Activated T-helper 1 cell treated with anti-CD3 and anti-CD28 coated beads, Interleukin-12 subunit alpha, Interleukin-12 subunit beta, Interleukin-2, Interleukin-4 antibody, amounts not matched to agents 30 ng/mL and 10 ng/mL and 1 ng/mL, durations not matched to agents 14 hours and 24 hours and 36 hours (primary cell): ENCODE measurements around the gene SUPT5H. TPM values are rescaled to one million over a fixed set of nuclear protein-coding genes. Genes with fewer than 3 reads are reported as not detected.

Experiments used
- DNase-seq: peaks from one replicate; pipeline ENCODE4 v3.0.0; 2021; ENCODE audit warnings: low spot score
- H3K27ac Mint-ChIP-seq: one replicate; pipeline ENCODE4 v1.8.0; 2021; ENCODE audit warnings: mild to moderate bottlenecking, mixed read lengths
- H3K27me3 Mint-ChIP-seq: one replicate; pipeline ENCODE4 v1.8.0; 2022; ENCODE audit warnings: mild to moderate bottlenecking, moderate library complexity, mixed read lengths; ENCODE audit not compliant: insufficient read depth
- H3K36me3 Mint-ChIP-seq: one replicate; pipeline ENCODE4 v1.8.0; 2021; ENCODE audit warnings: low read depth, mixed read lengths
- H3K4me1 Mint-ChIP-seq: one replicate; pipeline ENCODE4 v1.8.0; 2021; ENCODE audit warnings: low read depth, mixed read lengths
- H3K4me3 Mint-ChIP-seq: one replicate; pipeline ENCODE4 v1.8.0; 2021; ENCODE audit warnings: mild to moderate bottlenecking, moderate library complexity, mixed read lengths
- H3K9me3 Mint-ChIP-seq: one replicate; pipeline ENCODE4 v1.8.0; 2021; ENCODE audit warnings: mixed read lengths
- intact Hi-C: fragments of 100-400 bp; cut with micrococcal nuclease; formaldehyde crosslinking; loops from one replicate; pipeline ENCODE4 v1.15.1; 2024
- total RNA-seq: library from RNA; stranded (reverse); gene quantifications from 2 replicates; pipeline ENCODE4 v1.2.3, GENCODE V29; 2022

SUPT5H gene
- total RNA-seq, 1 donor from 2014 or later: 200 TPM

DNA sequence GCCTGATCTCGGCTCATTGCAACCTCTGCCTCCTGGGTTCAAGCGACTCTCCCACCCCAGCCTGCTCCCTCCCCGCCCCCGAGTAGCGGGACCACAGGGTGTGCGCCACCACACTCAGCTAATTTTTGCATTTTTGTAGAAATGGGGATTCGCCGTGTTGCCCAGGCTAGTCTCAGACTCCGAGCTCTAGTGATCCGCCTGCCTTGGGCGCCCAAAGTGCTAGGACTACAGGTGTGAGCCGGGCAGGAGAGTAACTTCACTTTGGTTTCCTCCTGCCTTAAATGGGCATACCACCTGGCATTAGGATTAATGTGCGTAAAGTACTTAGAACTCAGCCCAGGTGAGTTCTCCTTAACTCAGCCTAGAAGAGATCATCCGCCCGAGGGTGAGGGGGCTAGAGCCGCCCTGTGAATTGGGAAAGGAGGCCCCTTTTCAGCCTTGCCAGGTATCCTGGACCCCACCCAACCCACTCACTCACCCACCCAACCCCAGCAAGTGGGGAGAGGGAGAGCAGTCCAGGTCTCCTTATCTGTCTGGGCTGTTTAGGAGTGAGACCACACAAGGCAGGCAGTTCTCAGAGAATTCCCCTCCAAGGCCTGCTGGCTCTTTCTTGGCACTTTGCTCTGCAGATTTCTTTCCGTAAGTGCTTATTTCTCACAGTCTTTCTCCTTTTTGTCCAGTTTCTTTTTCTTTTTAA lies 40.0 kb upstream of the SUPT5H start:
- Mint-ChIP-seq H3K27ac (peak overlapping the region; percentile 55), H3K4me1 (peaks cover 60% of the 10 kb centered on the region)
- intact Hi-C loops: no loop called here

DNA sequence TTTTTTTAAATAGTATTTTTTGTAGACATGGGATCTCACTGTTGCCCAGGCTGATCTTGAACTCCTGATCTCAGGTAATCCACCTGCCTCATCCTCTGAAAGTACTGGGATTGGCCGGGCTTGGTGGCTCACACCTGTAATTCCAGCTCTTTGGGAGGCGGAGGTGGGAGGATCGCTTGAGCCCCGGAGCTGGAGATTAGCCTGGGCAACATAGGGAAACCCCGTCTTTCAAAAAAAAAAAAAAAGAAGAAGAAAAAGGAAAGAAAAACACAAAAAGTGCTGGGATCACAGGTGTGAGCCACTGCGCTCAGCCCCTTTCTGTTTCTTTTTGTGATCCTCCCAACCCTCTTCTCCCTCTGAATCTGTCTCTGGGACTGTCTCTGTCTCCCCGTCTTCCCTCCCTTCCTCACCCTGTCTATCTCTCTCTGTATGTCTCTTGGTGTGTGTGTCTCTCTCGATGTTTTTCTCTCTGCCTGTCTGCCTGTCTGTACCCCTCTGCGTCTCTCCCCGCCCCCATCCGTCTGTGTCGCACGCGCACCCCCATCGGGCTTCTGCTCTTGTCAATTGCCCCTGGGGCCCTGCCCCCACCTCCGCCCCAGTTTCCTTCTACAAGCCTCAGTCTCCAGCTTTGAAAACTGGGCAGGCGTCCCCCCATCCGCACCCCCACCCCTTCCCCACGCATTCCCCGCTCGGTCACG lies 39.3 kb upstream of the SUPT5H start:
- Mint-ChIP-seq H3K27me3 (no peaks in the 10 kb centered on the region), H3K9me3 (no peaks in the 10 kb centered on the region), H3K27ac (peak overlapping the region; percentile 94), H3K36me3 (peaks cover 13% of the 10 kb centered on the region), H3K4me3 (peak overlapping the region; percentile 89), H3K4me1 (peaks cover 60% of the 10 kb centered on the region)
- DNase-seq: peak; percentile 66
- intact Hi-C loops: no loop called here

More for the DNA sequence above, 40.0 kb upstream of the SUPT5H start:
- H3K36me3 Mint-ChIP-seq: peaks cover 13% of the 10 kb centered on the region
- H3K9me3 Mint-ChIP-seq: no peaks in the 10 kb centered on the region
- peak overlapping the region; percentile 53 for H3K4me3 Mint-ChIP-seq
- no peak for DNase-seq
- H3K27me3 Mint-ChIP-seq: no peaks in the 10 kb centered on the region

DNA sequence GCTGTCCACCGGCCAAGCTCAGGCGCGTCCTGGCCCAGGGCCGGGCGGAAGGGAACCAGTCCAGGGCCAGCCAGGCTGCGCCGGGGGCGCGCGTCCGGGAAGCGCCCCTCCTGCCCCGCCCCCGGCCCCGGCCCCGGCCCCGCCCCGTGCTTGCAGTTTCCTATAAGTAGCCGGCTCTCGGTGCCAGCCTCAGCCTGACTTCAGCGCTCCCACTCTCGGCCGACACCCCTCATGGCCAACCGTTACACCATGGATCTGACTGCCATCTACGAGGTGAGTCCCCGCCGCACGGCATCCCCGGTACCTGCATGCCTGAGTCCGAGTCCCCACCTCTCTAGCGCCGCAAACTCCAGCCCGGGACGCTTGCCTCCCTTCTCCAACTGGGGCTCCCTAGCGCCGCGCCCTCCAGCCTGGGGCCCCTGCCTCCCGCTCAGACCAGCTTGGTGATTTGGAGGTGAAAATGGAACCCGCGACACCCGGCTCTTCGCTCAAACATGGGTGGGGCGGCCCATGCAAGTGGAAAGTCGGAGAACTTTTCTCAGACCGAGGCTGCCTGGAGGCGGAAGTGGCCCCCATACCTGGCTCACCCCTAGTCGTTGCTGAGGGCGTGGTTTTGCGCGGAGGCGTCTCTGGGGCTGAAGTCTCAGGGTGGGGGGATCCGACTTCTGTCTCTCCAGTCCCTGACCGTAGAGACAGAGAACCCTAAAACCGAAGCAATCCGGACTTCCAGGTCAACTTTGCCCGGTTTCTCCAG lies 38.5 kb upstream of the SUPT5H start, which contains the start of gene ZFP36:
ZFP36 (plus strand) TSS at position 192 of the 754 bp plus-strand sequence; CDS start at position 250, 58 bp downstream.
- H3K9me3 Mint-ChIP-seq: no peaks in the 10 kb centered on the region
- H3K27me3 Mint-ChIP-seq: no peaks in the 10 kb centered on the region
- peaks cover 13% of the 10 kb centered on the region for H3K36me3 Mint-ChIP-seq
- intact Hi-C loops: no loop called here
- H3K4me1 Mint-ChIP-seq: peaks cover 60% of the 10 kb centered on the region
- H3K27ac Mint-ChIP-seq: peak within 1 kb of the TSS; percentile 94
- peak; percentile 77 for DNase-seq
- peak within 1 kb of the TSS; percentile 96 for H3K4me3 Mint-ChIP-seq

DNA sequence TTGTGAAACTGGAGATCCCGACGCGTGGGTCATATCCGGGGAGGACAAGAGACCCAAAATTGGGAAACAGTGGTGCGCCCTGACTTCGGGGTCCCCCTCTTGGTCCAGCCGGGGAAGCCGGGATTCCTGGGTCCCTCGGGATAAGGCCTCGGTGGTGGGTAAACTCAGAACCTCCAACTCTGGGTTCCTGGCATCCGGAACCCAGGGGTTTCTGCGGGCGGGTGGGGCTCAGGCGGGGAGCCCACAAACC lies 38.0 kb upstream of the SUPT5H start:
- no peak for DNase-seq
- H3K4me3 Mint-ChIP-seq: peak overlapping the region; percentile 96
- peak overlapping the region; percentile 91 for H3K27ac Mint-ChIP-seq
- intact Hi-C loops: no loop called here
- H3K27me3 Mint-ChIP-seq: no peaks in the 10 kb centered on the region
- H3K36me3 Mint-ChIP-seq: peaks cover 13% of the 10 kb centered on the region
- peaks cover 58% of the 10 kb centered on the region for H3K4me1 Mint-ChIP-seq
- H3K9me3 Mint-ChIP-seq: no peaks in the 10 kb centered on the region

DNA sequence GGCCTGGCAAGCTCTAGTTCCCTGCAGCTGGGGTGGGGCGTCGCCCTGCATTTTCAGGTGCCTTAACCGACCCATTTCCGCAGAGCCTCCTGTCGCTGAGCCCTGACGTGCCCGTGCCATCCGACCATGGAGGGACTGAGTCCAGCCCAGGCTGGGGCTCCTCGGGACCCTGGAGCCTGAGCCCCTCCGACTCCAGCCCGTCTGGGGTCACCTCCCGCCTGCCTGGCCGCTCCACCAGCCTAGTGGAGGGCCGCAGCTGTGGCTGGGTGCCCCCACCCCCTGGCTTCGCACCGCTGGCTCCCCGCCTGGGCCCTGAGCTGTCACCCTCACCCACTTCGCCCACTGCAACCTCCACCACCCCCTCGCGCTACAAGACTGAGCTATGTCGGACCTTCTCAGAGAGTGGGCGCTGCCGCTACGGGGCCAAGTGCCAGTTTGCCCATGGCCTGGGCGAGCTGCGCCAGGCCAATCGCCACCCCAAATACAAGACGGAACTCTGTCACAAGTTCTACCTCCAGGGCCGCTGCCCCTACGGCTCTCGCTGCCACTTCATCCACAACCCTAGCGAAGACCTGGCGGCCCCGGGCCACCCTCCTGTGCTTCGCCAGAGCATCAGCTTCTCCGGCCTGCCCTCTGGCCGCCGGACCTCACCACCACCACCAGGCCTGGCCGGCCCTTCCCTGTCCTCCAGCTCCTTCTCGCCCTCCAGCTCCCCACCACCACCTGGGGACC lies 37.6 kb upstream of the SUPT5H start:
- Mint-ChIP-seq H3K36me3 (peaks cover 13% of the 10 kb centered on the region), H3K27ac (peak overlapping the region; percentile 93), H3K4me1 (peaks cover 53% of the 10 kb centered on the region), H3K4me3 (peak overlapping the region; percentile 96), H3K27me3 (no peaks in the 10 kb centered on the region), H3K9me3 (no peaks in the 10 kb centered on the region)
- intact Hi-C loops: no loop called here
- peak; percentile 71 for DNase-seq

DNA sequence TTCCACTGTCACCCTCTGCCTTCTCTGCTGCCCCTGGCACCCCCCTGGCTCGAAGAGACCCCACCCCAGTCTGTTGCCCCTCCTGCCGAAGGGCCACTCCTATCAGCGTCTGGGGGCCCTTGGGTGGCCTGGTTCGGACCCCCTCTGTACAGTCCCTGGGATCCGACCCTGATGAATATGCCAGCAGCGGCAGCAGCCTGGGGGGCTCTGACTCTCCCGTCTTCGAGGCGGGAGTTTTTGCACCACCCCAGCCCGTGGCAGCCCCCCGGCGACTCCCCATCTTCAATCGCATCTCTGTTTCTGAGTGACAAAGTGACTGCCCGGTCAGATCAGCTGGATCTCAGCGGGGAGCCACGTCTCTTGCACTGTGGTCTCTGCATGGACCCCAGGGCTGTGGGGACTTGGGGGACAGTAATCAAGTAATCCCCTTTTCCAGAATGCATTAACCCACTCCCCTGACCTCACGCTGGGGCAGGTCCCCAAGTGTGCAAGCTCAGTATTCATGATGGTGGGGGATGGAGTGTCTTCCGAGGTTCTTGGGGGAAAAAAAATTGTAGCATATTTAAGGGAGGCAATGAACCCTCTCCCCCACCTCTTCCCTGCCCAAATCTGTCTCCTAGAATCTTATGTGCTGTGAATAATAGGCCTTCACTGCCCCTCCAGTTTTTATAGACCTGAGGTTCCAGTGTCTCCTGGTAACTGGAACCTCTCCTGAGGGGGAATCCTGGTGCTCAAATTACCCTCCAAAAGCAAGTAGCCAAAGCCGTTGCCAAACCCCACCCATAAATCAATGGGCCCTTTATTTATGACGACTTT lies 36.8 kb upstream of the SUPT5H start:
- Mint-ChIP-seq H3K4me3 (peak overlapping the region; percentile 96), H3K4me1 (peaks cover 52% of the 10 kb centered on the region), H3K9me3 (no peaks in the 10 kb centered on the region), H3K27me3 (no peaks in the 10 kb centered on the region), H3K27ac (peak overlapping the region; percentile 93), H3K36me3 (peaks cover 13% of the 10 kb centered on the region)
- no peak for DNase-seq
- intact Hi-C loops: no loop called here

DNA sequence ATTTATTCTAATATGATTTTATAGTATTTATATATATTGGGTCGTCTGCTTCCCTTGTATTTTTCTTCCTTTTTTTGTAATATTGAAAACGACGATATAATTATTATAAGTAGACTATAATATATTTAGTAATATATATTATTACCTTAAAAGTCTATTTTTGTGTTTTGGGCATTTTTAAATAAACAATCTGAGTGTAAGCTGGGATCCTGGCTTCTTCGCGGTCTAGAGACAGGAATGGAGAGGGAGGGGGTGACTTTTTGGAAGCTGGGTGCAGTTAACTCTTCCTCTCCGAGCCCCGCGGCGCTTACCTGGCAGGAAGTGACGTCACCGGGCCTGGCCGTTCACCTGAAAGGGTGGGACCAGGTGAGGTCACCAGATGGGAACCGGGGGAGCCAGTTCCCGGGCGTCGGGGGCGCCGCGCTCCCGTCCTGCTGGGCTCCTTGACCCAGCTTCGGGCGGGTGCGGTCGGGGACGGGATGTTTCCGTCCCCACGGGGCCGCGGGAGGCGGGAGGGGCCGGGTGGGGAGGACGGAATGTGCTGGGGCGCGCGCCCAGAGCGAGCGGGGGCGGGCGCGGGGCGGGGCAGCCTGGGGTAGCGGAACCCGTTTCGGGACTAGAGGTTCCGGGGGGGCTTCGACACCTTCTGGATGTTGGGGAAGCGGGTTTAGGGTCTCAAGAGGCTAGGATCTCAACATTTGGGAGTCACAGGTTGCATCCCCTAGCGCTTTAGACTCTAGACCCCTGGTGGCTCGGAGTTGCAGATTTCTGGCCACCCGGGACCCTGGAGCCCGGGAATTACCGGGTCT lies 36.0 kb upstream of the SUPT5H start:
- intact Hi-C loops: loop anchor here (5.0 kb wide), 1 partner anchor 1853 kb away; the partner anchor contains the start of gene HNRNPUL1
- H3K9me3 Mint-ChIP-seq: no peaks in the 10 kb centered on the region
- H3K36me3 Mint-ChIP-seq: peaks cover 16% of the 10 kb centered on the region
- H3K4me1 Mint-ChIP-seq: peaks cover 54% of the 10 kb centered on the region
- H3K4me3 Mint-ChIP-seq: peak overlapping the region; percentile 96
- H3K27me3 Mint-ChIP-seq: no peaks in the 10 kb centered on the region
- H3K27ac Mint-ChIP-seq: peak overlapping the region; percentile 92
- peak; percentile 72 for DNase-seq

DNA sequence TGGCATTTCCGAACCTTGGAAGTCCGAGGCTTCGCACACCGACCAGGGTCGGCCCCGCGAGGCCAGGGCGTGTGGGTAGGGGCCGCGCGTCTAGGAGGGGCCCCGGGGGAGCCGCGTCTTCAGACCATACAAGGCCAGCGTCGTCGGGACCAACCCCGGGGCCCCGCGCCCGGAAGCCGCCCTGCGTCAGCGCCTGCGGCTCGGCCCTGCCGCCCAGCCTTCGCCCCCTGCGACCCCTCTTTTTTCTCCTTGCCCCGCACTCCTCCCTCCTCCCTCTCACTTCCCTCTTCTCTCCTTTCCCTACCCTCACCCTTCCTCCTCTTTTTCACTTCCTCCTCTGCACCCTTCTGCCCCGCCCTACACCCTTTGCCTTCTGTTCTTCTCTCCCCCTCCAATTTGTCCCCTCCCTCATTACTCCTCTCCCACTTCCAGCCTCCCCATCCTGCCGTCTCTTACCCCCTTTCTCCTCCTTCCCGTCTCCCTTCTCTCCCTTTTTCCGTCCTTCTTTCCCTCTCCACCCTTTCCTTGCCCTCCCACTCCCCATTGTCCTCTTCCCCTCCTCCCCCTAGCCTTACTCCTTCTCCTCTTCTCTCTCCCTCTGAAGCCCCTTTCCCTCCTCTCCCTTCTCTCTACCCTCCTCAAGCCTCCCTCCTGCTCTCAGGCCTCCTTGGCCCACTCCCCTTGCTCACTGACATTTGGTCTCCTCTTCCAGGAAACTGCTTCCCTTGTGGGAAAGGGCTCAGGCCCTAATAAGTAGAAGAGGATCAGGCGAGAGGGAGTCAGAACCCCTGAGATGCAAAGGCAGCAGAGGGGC lies 35.2 kb upstream of the SUPT5H start:
- peak overlapping the region; percentile 96 for H3K4me3 Mint-ChIP-seq
- H3K27me3 Mint-ChIP-seq: no peaks in the 10 kb centered on the region
- H3K9me3 Mint-ChIP-seq: no peaks in the 10 kb centered on the region
- H3K27ac Mint-ChIP-seq: peak overlapping the region; percentile 86
- H3K36me3 Mint-ChIP-seq: peaks cover 18% of the 10 kb centered on the region
- intact Hi-C loops: loop anchor here (5.0 kb wide), 1 partner anchor 1852 kb away; the partner anchor contains the start of gene HNRNPUL1
- H3K4me1 Mint-ChIP-seq: peaks cover 57% of the 10 kb centered on the region
- peak; percentile 64 for DNase-seq

DNA sequence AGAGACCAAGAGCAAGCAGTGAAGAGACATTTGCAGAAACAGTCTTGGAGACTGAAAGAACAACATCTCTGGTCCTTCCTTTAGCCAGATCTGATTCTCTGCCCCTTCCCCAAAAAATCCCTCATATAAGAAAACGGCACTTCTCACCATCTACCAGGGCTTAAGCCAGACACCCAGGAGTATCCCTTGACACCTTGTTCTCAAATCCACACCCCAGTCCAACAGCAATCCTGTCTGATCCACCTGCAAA lies 34.6 kb upstream of the SUPT5H start:
- peaks cover 18% of the 10 kb centered on the region for H3K36me3 Mint-ChIP-seq
- peaks cover 52% of the 10 kb centered on the region for H3K4me1 Mint-ChIP-seq
- H3K27me3 Mint-ChIP-seq: no peaks in the 10 kb centered on the region
- H3K4me3 Mint-ChIP-seq: peak overlapping the region; percentile 96
- DNase-seq: no peak
- no peaks in the 10 kb centered on the region for H3K9me3 Mint-ChIP-seq
- intact Hi-C loops: loop anchor here (1.0 to 5.0 kb wide), 3 partner anchors 13 to 1852 kb away; partner anchors contain the start of gene HNRNPUL1
- H3K27ac Mint-ChIP-seq: peak overlapping the region; percentile 86

DNA sequence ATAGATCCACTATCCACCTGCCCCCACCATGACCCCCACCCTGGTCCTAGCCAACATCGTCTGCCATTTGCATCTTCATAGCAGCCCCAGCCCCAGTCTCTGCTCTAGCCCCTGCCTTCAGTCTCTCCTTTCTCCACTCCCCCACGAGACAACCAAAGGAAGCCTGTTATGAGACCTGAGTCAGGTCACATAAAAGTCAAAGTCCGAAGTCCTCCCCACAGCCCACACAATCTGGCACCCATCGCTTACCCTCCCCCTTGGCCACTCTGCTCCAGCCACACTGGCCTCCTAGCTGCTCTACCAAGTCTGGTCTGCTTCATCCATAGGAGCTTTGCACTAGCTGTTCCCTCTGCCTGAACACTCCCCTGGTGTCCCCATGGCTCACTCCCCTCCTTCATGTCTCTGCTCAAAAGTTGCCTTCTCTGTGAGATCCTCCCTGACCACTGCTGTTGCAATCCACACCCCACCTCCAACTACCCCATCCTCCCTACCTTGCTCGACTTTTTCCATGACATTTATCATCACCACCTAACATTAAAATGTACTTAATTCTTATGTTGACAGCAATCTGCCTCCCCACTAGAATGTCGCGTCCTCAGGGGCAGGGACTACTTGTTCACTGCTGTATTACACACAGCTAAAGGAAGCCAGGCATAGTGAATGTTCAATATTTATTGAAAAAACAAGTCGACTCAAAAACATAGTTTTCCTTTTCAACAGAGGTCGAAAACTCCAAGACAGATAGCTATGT lies 34.1 kb upstream of the SUPT5H start:
- peak overlapping the region; percentile 86 for H3K27ac Mint-ChIP-seq
- peaks cover 18% of the 10 kb centered on the region for H3K36me3 Mint-ChIP-seq
- peak overlapping the region; percentile 96 for H3K4me3 Mint-ChIP-seq
- peaks cover 48% of the 10 kb centered on the region for H3K4me1 Mint-ChIP-seq
- H3K27me3 Mint-ChIP-seq: no peaks in the 10 kb centered on the region
- DNase-seq: no peak
- intact Hi-C loops: loop anchor here (1.0 to 5.0 kb wide), 3 partner anchors 14 to 1851 kb away; partner anchors contain the start of gene HNRNPUL1
- no peaks in the 10 kb centered on the region for H3K9me3 Mint-ChIP-seq
